HCT116 (cell line): ENCODE data around the gene PHOSPHO2. TPM values are rescaled to one million over a fixed set of nuclear protein-coding genes. Genes with fewer than 3 reads are reported as not detected.

ENCODE experiments used
- ATAC-seq: fragments of 200-7000 bp; cut with Tn5 transposase; 2 replicates; pipeline ENCODE4 v1.9.1; 2020; ENCODE audit warnings: mild to moderate bottlenecking, moderate library complexity
- BruUV-seq: library from RNA; stranded (reverse); fragments of 400-500 nt; replicated peaks from 2 replicates; lab custom pipeline; 2021; lab: Mats Ljungman, UMichigan
- CTCF ChIA-PET: fragments of 300-600 bp; sonication (Branson Sonifier 250); formaldehyde crosslinking; loops from one replicate; lab custom pipeline; 2021; ENCODE audit warnings: antibody characterized with exemption; lab: Charles Lee
- POLR2A ChIA-PET: fragments of 300-600, 350-600 bp; sonication (Branson Sonifier 250); formaldehyde crosslinking; loops from one replicate; lab custom pipeline; 2021; ENCODE audit warnings: antibody characterized with exemption; lab: Charles Lee
- RAD21 ChIA-PET, 2 experiments: fragments of 300-600 bp; sonication (Branson Sonifier 250); formaldehyde crosslinking; loops; one replicate each; lab custom pipeline; 2023; ENCODE audit warnings: low total read pairs in 2 of 2; ENCODE audit not compliant: uncharacterized antibody in 2 of 2, unreplicated experiment in 2 of 2, low non-redundant PET in 1 of 2; lab: Charles Lee
- DNase-seq: peaks from one replicate; pipeline ENCODE4 v3.0.0-alpha.2; 2010; ENCODE audit warnings: low read depth, low spot score
- H2AFZ ChIP-seq: fragments of 200-600 bp; shearing (Covaris generic), sonication (generic); 2 replicates; pipeline ENCODE4 v1.6.1; 2017; ENCODE audit warnings: low read depth, mixed run types, mixed read lengths, antibody characterized with exemption, low read length; ENCODE audit not compliant: poor library complexity, severe bottlenecking
- H3K27ac ChIP-seq: 2 replicates; pipeline ENCODE4 v1.5.1; 2012; ENCODE audit warnings: low read depth, low read length
- H3K27me3 ChIP-seq: fragments of 200-600 bp; sonication (generic); 2 replicates; pipeline ENCODE4 v1.6.1; 2016; ENCODE audit warnings: mixed run types, low read length, mixed read lengths; ENCODE audit not compliant: insufficient read depth
- H3K36me3 ChIP-seq, 2 experiments: fragments of 200-500 bp in 1 of 2; fragments of 200-600 bp in 1 of 2; sonication (Bioruptor generic) in 1 of 2; sonication (generic) in 1 of 2; 2 replicates each; pipeline versions ENCODE4 v1.5.1 to v1.6.1; 2014 to 2016; ENCODE audit warnings: low read length in 2 of 2, inconsistent platforms in 1 of 2, mixed read lengths in 1 of 2, mixed run types in 1 of 2; ENCODE audit not compliant: insufficient read depth in 2 of 2, control insufficient read depth in 1 of 2
- H3K4me1 ChIP-seq, 2 experiments: fragments of 200-600 bp in 1 of 2; sonication (generic) in 1 of 2; 2 replicates each; pipeline versions ENCODE4 v1.5.1 to v1.6.1; 2012 to 2017; ENCODE audit warnings: low read length in 2 of 2, inconsistent platforms in 1 of 2, mild to moderate bottlenecking in 1 of 2, mixed read lengths in 1 of 2, mixed run types in 1 of 2, moderate library complexity in 1 of 2; ENCODE audit not compliant: insufficient read depth in 2 of 2, control insufficient read depth in 1 of 2
- H3K4me2 ChIP-seq: fragments of 200-600 bp; sonication (generic); 2 replicates; pipeline ENCODE4 v1.6.1; 2017; ENCODE audit warnings: mixed run types, low read length, mixed read lengths
- H3K4me3 ChIP-seq, 2 experiments: fragments of 200-600 bp in 1 of 2; sonication (generic) in 1 of 2; replicated peaks in 1 of 2; 2 replicates each; pipeline ENCODE4 v1.5.1; 2011 to 2016; ENCODE audit warnings: low read length in 2 of 2, control low read depth in 1 of 2, low read depth in 1 of 2, mild to moderate bottlenecking in 1 of 2, mixed read lengths in 1 of 2, mixed run types in 1 of 2
- H3K79me2 ChIP-seq: fragments of 200-600 bp; sonication (generic); 2 replicates; pipeline ENCODE4 v1.6.1; 2017; ENCODE audit warnings: mild to moderate bottlenecking, mixed run types, low read length, moderate library complexity, mixed read lengths; ENCODE audit not compliant: insufficient read depth
- H3K9ac ChIP-seq: fragments of 200-600 bp; sonication (generic); 2 replicates; pipeline ENCODE4 v1.6.1; 2016; ENCODE audit warnings: low read length, mixed read lengths
- H3K9me2 ChIP-seq: fragments of 200-600 bp; sonication (generic), shearing (Covaris generic); 2 replicates; pipeline ENCODE4 v1.6.1; 2017; ENCODE audit warnings: mixed run types, mild to moderate bottlenecking, moderate library complexity; ENCODE audit not compliant: insufficient read depth
- H3K9me3 ChIP-seq, 2 experiments: fragments of 200-500 bp in 1 of 2; fragments of 200-600 bp in 1 of 2; sonication (Bioruptor generic) in 1 of 2; sonication (generic) in 1 of 2; 2 replicates each; pipeline ENCODE4 v1.6.1; 2014 to 2017; ENCODE audit warnings: low read length in 2 of 2, mixed read lengths in 2 of 2, inconsistent platforms in 1 of 2, low read depth in 1 of 2, mild to moderate bottlenecking in 1 of 2, mixed run types in 1 of 2, moderate library complexity in 1 of 2; ENCODE audit not compliant: control insufficient read depth in 1 of 2, insufficient read depth in 1 of 2
- H4K20me1 ChIP-seq: fragments of 200-600 bp; sonication (generic), shearing (Covaris generic); 2 replicates; pipeline ENCODE4 v1.6.1; 2017; ENCODE audit warnings: mixed run types, mild to moderate bottlenecking, moderate library complexity; ENCODE audit not compliant: insufficient read depth
- ATF3 ChIP-seq: IDR thresholded peaks from 2 replicates; pipeline ENCODE4 v1.6.1; 2012
- CBX3 ChIP-seq: IDR thresholded peaks from 2 replicates; pipeline ENCODE4 v1.6.1; 2012; ENCODE audit warnings: low read depth
- CEBPB ChIP-seq: IDR thresholded peaks from 2 replicates; pipeline ENCODE4 v1.6.1; 2012; ENCODE audit warnings: low read depth
- EGR1 ChIP-seq: IDR thresholded peaks from 2 replicates; pipeline ENCODE4 v1.6.1; 2012; ENCODE audit warnings: low read depth
- ELF1 ChIP-seq: IDR thresholded peaks from 2 replicates; pipeline ENCODE4 v1.6.1; 2012; ENCODE audit warnings: low read depth, borderline replicate concordance
- EZH2 ChIP-seq: fragments of 200-600 bp; sonication (generic); IDR thresholded peaks from 2 replicates; pipeline ENCODE4 v1.6.1; 2017; ENCODE audit warnings: antibody characterized with exemption, mixed run types
- EZH2phosphoT487 ChIP-seq: fragments of 200-600 bp; IDR thresholded peaks from 2 replicates; pipeline ENCODE4 v1.6.1; 2018; ENCODE audit warnings: antibody characterized with exemption, borderline replicate concordance
- FOSL1 ChIP-seq: IDR thresholded peaks from 2 replicates; pipeline ENCODE4 v1.6.1; 2012; ENCODE audit warnings: low read depth
- JUND ChIP-seq: IDR thresholded peaks from 2 replicates; pipeline ENCODE4 v1.6.1; 2012
- POLR2A ChIP-seq: IDR thresholded peaks from 2 replicates; pipeline ENCODE4 v1.7.0; 2011; ENCODE audit warnings: borderline replicate concordance; ENCODE audit not compliant: insufficient read depth, insufficient read length; ENCODE audit errors: extremely low read depth
- POLR2AphosphoS5 ChIP-seq: IDR thresholded peaks from 2 replicates; pipeline ENCODE4 v1.6.1; 2011; ENCODE audit warnings: mild to moderate bottlenecking, low read depth, low read length, moderate library complexity
- SIN3A ChIP-seq: IDR thresholded peaks from 2 replicates; pipeline ENCODE4 v1.6.1; 2012; ENCODE audit warnings: low read depth
- SP1 ChIP-seq: IDR thresholded peaks from 2 replicates; pipeline ENCODE4 v1.6.1; 2012; ENCODE audit warnings: low read depth
- ZFX ChIP-seq: fragments of 450-650 bp; IDR thresholded peaks from 2 replicates; pipeline ENCODE4 v1.6.1; 2017
- intact Hi-C: fragments of 100-400 bp; cut with micrococcal nuclease; formaldehyde crosslinking; loops from 2 replicates; pipeline ENCODE4 v1.10.0; 2022
- total RNA-seq: library from RNA; stranded (reverse); gene quantifications from one replicate; pipeline ENCODE4 v1.2.1, GENCODE V29; 2021; ENCODE audit not compliant: unreplicated experiment
- TF ChIP-seq, protein P1 (sequence below), 3 experiments: fragments of 200-600 bp in 1 of 3; sonication (generic) in 1 of 3; IDR thresholded peaks in 2 of 3; conservative IDR thresholded peaks in 1 of 3; 2 replicates each; pipeline ENCODE4 v1.5.1; 2012 to 2017; ENCODE audit warnings: low read depth in 2 of 3, low read length in 2 of 3, antibody characterized with exemption in 1 of 3, borderline replicate concordance in 1 of 3, control low read depth in 1 of 3, mild to moderate bottlenecking in 1 of 3, mixed read lengths in 1 of 3, mixed run types in 1 of 3, moderate library complexity in 1 of 3; ENCODE audit not compliant: insufficient read depth in 1 of 3
- TF ChIP-seq, protein P2 (sequence below): IDR thresholded peaks from 2 replicates; pipeline ENCODE4 v1.6.1; 2012
- TF ChIP-seq, protein P3 (sequence below): IDR thresholded peaks from 2 replicates; pipeline ENCODE4 v1.6.1; 2011; ENCODE audit warnings: mild to moderate bottlenecking, low read length, moderate library complexity; ENCODE audit not compliant: insufficient replicate concordance; ENCODE audit errors: extremely low read depth

Gene PHOSPHO2
- total RNA-seq, 1 experiment from 2014 or later = 2.8 TPM

GRCh38 chr2:169704160-169704708, 10.0 kb downstream of the PHOSPHO2 start:
- RAD21 ChIA-PET = no interaction called here
- BruUV-seq = no TSS peak

More at GRCh38 chr2:169704160-169704708, 10.0 kb downstream of the PHOSPHO2 start:
- H3K4me1 ChIP-seq = no peaks in the 10 kb centered on the region
- no peak overlapping the region for H3K4me3 ChIP-seq
- intact Hi-C loops = no loop called here
- H3K36me3 ChIP-seq = no peaks in the 10 kb centered on the region
- H3K9me2 ChIP-seq = no peaks in the 10 kb centered on the region
- CTCF ChIA-PET = no interaction called here
- no peak overlapping the region for H2AFZ ChIP-seq
- TF ChIP-seq EZH2phosphoT487 (no peak), FOSL1 (no peak), CEBPB (no peak), SIN3A (no peak), ELF1 (no peak), JUND (no peak), POLR2A (no peak), EGR1 (no peak), ZFX (no peak), CBX3 (no peak), EZH2 (no peak), ATF3 (no peak), POLR2AphosphoS5 (no peak), SP1 (no peak)
- TF ChIP-seq, protein P1, sequence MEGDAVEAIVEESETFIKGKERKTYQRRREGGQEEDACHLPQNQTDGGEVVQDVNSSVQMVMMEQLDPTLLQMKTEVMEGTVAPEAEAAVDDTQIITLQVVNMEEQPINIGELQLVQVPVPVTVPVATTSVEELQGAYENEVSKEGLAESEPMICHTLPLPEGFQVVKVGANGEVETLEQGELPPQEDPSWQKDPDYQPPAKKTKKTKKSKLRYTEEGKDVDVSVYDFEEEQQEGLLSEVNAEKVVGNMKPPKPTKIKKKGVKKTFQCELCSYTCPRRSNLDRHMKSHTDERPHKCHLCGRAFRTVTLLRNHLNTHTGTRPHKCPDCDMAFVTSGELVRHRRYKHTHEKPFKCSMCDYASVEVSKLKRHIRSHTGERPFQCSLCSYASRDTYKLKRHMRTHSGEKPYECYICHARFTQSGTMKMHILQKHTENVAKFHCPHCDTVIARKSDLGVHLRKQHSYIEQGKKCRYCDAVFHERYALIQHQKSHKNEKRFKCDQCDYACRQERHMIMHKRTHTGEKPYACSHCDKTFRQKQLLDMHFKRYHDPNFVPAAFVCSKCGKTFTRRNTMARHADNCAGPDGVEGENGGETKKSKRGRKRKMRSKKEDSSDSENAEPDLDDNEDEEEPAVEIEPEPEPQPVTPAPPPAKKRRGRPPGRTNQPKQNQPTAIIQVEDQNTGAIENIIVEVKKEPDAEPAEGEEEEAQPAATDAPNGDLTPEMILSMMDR (IDR thresholded peaks at IDR 0.05 in 2 of 3, conservative IDR thresholded peaks at IDR 0.05 in 1 of 3; ENCODE audit: borderline replicate concordance in 1 of 3, insufficient read depth in 1 of 3, low read depth in 2 of 3, low read length in 2 of 3) = no peak
- TF ChIP-seq, protein P2, sequence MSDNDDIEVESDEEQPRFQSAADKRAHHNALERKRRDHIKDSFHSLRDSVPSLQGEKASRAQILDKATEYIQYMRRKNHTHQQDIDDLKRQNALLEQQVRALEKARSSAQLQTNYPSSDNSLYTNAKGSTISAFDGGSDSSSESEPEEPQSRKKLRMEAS = no peak
- TF ChIP-seq, protein P3, sequence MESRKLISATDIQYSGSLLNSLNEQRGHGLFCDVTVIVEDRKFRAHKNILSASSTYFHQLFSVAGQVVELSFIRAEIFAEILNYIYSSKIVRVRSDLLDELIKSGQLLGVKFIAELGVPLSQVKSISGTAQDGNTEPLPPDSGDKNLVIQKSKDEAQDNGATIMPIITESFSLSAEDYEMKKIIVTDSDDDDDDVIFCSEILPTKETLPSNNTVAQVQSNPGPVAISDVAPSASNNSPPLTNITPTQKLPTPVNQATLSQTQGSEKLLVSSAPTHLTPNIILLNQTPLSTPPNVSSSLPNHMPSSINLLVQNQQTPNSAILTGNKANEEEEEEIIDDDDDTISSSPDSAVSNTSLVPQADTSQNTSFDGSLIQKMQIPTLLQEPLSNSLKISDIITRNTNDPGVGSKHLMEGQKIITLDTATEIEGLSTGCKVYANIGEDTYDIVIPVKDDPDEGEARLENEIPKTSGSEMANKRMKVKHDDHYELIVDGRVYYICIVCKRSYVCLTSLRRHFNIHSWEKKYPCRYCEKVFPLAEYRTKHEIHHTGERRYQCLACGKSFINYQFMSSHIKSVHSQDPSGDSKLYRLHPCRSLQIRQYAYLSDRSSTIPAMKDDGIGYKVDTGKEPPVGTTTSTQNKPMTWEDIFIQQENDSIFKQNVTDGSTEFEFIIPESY = no peak
- H4K20me1 ChIP-seq = no peaks in the 10 kb centered on the region
- H3K9ac ChIP-seq = no peak overlapping the region
- H3K27me3 ChIP-seq = no peaks in the 10 kb centered on the region
- H3K9me3 ChIP-seq = no peaks in the 10 kb centered on the region
- H3K27ac ChIP-seq = no peak overlapping the region
- no peak overlapping the region for H3K4me2 ChIP-seq
- no peak for DNase-seq
- POLR2A ChIA-PET = no interaction called here
- H3K79me2 ChIP-seq = no peaks in the 10 kb centered on the region
- no peak for ATAC-seq
